ENCODE measurements around the gene SAMSN1. TPM values are rescaled to one million over a fixed set of nuclear protein-coding genes. Genes with fewer than 3 reads are reported as not detected.
A peak's percentile ranks its signal among the peaks of the same experiment; 100 is the strongest.
"Not testable (repeated sequence)": the region's sequence is repeated elsewhere in the genome, so short reads cannot be mapped to it uniquely, and the experiment has no call there.

Gene SAMSN1
- total and polyA plus RNA-seq, 7 experiments from 2014 or later, result 25.5 to 136 (median 34.4) TPM

DNA sequence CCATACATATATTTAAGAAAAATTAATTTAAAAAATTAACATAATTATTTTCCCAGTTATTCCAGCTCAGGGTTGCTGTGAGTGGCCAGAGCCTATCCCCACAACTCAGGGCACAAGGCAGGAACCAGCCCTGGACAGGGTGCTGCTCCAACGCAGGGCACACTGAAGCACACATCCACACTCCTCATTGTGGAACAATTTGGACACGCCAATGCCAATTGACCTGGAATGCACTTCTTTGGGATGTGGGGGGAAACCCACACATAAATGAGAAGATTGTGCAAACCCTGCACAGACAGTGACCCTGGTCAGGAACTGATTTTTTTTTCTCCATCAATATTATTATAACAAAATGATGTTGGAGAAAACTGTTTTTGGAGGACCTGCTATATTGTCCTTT, 23.4 kb downstream of the SAMSN1 start:
- H3K36me3 ChIP-seq (ENCODE audit: control insufficient read depth in 2 of 3, insufficient read depth in 3 of 3, low read length in 3 of 3), result peaks cover 0 to 8% (median 5%) of the 10 kb centered on the region in 3 experiments
- H3K4me3 ChIP-seq (ENCODE audit: low read length), result no peak overlapping the region
- Mint-ChIP-seq H3K27ac (peak overlapping the region in 1 of 9 donors; percentile 80), H3K36me3 (peaks cover 6 to 38% (median 14%) of the 10 kb centered on the region in 5 donors), H3K27me3 (no peaks in the 10 kb centered on the region), H3K9me3 (no peaks in the 10 kb centered on the region), H3K4me3 (peak overlapping the region in 2 of 10 donors; percentile 23 to 49), H3K4me1 (peaks cover 29 to 74% (median 64%) of the 10 kb centered on the region in 7 donors)
- intact Hi-C loops (cut with micrococcal nuclease), result loop anchor here (1.0 to 2.0 kb wide), 3 partner anchors 12 to 20 kb away; no protein-coding TSS in a partner anchor
- peak; percentile 21 for ATAC-seq
- no peak for DNase-seq
- peaks cover 16 to 27% of the 10 kb centered on the region in 2 donors for H3K4me1 ChIP-seq (ENCODE audit: control insufficient read depth in 2 of 2, insufficient read depth in 2 of 2, low read length in 2 of 2)
- H3K27me3 ChIP-seq (ENCODE audit: control insufficient read depth in 2 of 2, insufficient read depth in 2 of 2, low read length in 2 of 2), result no peaks in the 10 kb centered on the region
- H3K27ac ChIP-seq (ENCODE audit: low read depth, low read length), result no peak overlapping the region
- POLR2A ChIA-PET, result interaction anchor here (0.6 kb wide), 3 partner anchors 88 to 1049 kb away, joined by 4 to 6 read pairs (median 5); no protein-coding TSS in a partner anchor
- CTCF ChIA-PET, result interaction anchor here (0.7 to 0.9 kb wide), 2 partner anchors 9 to 213 kb away, joined by 3 read pairs; no protein-coding TSS in a partner anchor
- H3K9me3 ChIP-seq (ENCODE audit: control insufficient read depth in 2 of 3, low read length in 3 of 3), result no peaks in the 10 kb centered on the region

DNA sequence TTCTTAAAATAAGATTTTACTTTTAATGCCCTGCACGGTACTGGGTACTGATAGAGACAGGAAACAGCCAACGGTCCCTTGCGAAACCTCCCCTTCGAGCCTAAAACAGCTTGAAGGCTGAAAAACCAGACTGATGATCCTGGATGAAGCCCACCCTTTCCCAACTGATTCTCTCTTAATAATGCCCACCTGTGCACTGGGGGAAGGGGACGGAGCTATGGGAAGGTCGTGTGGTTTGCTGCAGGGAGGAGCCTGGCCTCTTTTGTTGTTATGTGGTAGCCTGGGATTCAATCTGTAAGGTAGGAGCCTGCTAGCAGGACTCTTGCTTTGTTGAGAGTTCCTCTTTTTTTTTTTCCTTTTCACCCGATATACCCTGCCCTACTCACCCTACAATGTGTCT, 25.6 kb downstream of the SAMSN1 start:
- Histone ChIP-seq H3K4me1 (ENCODE audit: control insufficient read depth in 2 of 2, insufficient read depth in 2 of 2, low read length in 2 of 2) (peaks cover 10 to 14% of the 10 kb centered on the region in 2 donors), H3K4me3 (ENCODE audit: low read length) (no peak overlapping the region), H3K36me3 (ENCODE audit: control insufficient read depth in 2 of 3, insufficient read depth in 3 of 3, low read length in 3 of 3) (peaks cover 0 to 15% (median 8%) of the 10 kb centered on the region in 3 experiments), H3K27me3 (ENCODE audit: control insufficient read depth in 2 of 2, insufficient read depth in 2 of 2, low read length in 2 of 2) (no peaks in the 10 kb centered on the region), H3K27ac (ENCODE audit: low read depth, low read length) (no peak overlapping the region), H3K9me3 (ENCODE audit: control insufficient read depth in 2 of 3, low read length in 3 of 3) (no peaks in the 10 kb centered on the region)
- ChIA-PET POLR2A (no interaction called here), CTCF (interaction anchor here (0.6 kb wide), 1 partner anchor 19 kb away, joined by 3 read pairs; no protein-coding TSS in a partner anchor)
- peak overlapping the region in 8 of 9 donors; percentile 32 to 86 (median 68) for H3K27ac Mint-ChIP-seq
- peaks cover 23 to 59% (median 45%) of the 10 kb centered on the region in 7 donors for H3K4me1 Mint-ChIP-seq
- peaks cover 11 to 47% (median 32%) of the 10 kb centered on the region in 5 donors for H3K36me3 Mint-ChIP-seq
- H3K4me3 Mint-ChIP-seq, result peak overlapping the region in 8 of 10 donors; percentile 5 to 70 (median 26)
- intact Hi-C loops (cut with micrococcal nuclease), result loop anchor here (1.0 kb wide), 2 partner anchors 9 to 11 kb away; no protein-coding TSS in a partner anchor
- DNase-seq (no peak), ATAC-seq (peak; percentile 56)
- no peaks in the 10 kb centered on the region for H3K27me3 Mint-ChIP-seq
- H3K9me3 Mint-ChIP-seq, result peaks cover 0 to 2% (median 0%) of the 10 kb centered on the region in 11 donors

GRCh38 chr21:14519000-14519399, 27.1 kb downstream of the SAMSN1 start:
- ATAC-seq, result no peak
- intact Hi-C loops (cut with micrococcal nuclease), result no loop called here
- H3K27ac Mint-ChIP-seq, result no peak overlapping the region
- peaks cover 18 to 59% (median 45%) of the 10 kb centered on the region in 5 donors for H3K36me3 Mint-ChIP-seq
- H3K4me3 ChIP-seq (ENCODE audit: low read length), result no peak overlapping the region
- no peaks in the 10 kb centered on the region for H3K27me3 Mint-ChIP-seq
- POLR2A ChIA-PET, result no interaction called here
- H3K27me3 ChIP-seq (ENCODE audit: control insufficient read depth in 2 of 2, insufficient read depth in 2 of 2, low read length in 2 of 2), result no peaks in the 10 kb centered on the region
- peaks cover 14 to 56% (median 36%) of the 10 kb centered on the region in 7 donors for H3K4me1 Mint-ChIP-seq
- H3K4me1 ChIP-seq (ENCODE audit: control insufficient read depth in 2 of 2, insufficient read depth in 2 of 2, low read length in 2 of 2), result peaks cover 10 to 11% of the 10 kb centered on the region in 2 donors
- no peak overlapping the region for H3K27ac ChIP-seq (ENCODE audit: low read depth, low read length)
- H3K9me3 Mint-ChIP-seq, result peaks cover 0 to 2% (median 0%) of the 10 kb centered on the region in 11 donors
- H3K4me3 Mint-ChIP-seq, result no peak overlapping the region
- DNase-seq, result no peak
- H3K36me3 ChIP-seq (ENCODE audit: control insufficient read depth in 2 of 3, insufficient read depth in 3 of 3, low read length in 3 of 3), result peaks cover 0 to 15% (median 8%) of the 10 kb centered on the region in 3 experiments
- H3K9me3 ChIP-seq (ENCODE audit: control insufficient read depth in 2 of 3, low read length in 3 of 3), result no peaks in the 10 kb centered on the region
- CTCF ChIA-PET, result interaction anchor here (0.6 kb wide), 1 partner anchor 217 kb away, joined by 3 read pairs; no protein-coding TSS in a partner anchor

GRCh38 chr21:14513804-14514203, 32.3 kb downstream of the SAMSN1 start:
- ATAC-seq (peak; percentile 28), DNase-seq (no peak)
- Mint-ChIP-seq H3K9me3 (peaks cover 0 to 10% (median 2%) of the 10 kb centered on the region in 11 donors), H3K4me1 (peaks cover 5 to 46% (median 8%) of the 10 kb centered on the region in 7 donors), H3K27ac (peak overlapping the region in 2 of 9 donors; percentile 32 to 41), H3K4me3 (no peak overlapping the region), H3K27me3 (no peaks in the 10 kb centered on the region), H3K36me3 (peaks cover 49 to 89% (median 72%) of the 10 kb centered on the region in 5 donors)
- ChIA-PET CTCF (no interaction called here), POLR2A (no interaction called here)
- H3K4me3 ChIP-seq (ENCODE audit: low read length), result no peak overlapping the region
- no peaks in the 10 kb centered on the region for H3K4me1 ChIP-seq (ENCODE audit: control insufficient read depth in 2 of 2, insufficient read depth in 2 of 2, low read length in 2 of 2)
- intact Hi-C loops (cut with micrococcal nuclease), result loop anchor here in 1 of 2 donors (5.0 kb wide), 1 partner anchor 33 kb away; the partner anchor contains the start of gene SAMSN1
- H3K27me3 ChIP-seq (ENCODE audit: control insufficient read depth in 2 of 2, insufficient read depth in 2 of 2, low read length in 2 of 2), result no peaks in the 10 kb centered on the region
- H3K27ac ChIP-seq (ENCODE audit: low read depth, low read length), result no peak overlapping the region
- H3K9me3 ChIP-seq (ENCODE audit: control insufficient read depth in 2 of 3, low read length in 3 of 3), result no peaks in the 10 kb centered on the region
- H3K36me3 ChIP-seq (ENCODE audit: control insufficient read depth in 2 of 3, insufficient read depth in 3 of 3, low read length in 3 of 3), result peaks cover 0 to 44% (median 6%) of the 10 kb centered on the region in 3 experiments

DNA sequence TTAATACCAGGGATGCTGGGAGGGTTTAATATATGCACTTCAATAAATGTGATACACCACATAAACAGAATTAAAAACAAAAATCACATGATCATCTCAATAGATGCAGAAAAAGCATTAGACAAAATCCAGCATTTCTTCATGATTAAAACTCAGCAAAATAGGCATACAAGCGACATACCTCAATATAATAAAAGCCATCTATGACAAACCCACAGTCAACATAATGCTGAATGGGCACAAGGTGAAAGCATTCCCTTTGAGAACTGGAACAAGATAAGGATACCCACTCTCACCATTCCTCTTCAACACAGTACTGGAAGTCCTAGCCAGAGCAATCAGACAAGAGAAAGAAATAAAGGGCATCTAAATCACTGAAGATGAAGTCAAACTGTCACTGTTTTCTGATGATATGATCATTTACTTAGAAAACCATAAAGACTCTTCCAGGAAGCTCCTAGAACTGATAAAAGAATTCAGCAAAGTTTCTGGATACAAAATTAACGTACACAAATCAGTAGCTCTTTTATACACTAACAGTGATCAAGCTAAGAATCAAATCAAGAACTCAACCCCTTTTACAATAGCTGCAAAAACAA, 39.2 kb downstream of the SAMSN1 start:
- not testable (repeated sequence) for DNase-seq; H3K27me3 Mint-ChIP-seq; ATAC-seq; H3K27ac ChIP-seq (ENCODE audit: low read depth, low read length); H3K9me3 ChIP-seq (ENCODE audit: control insufficient read depth in 2 of 3, low read length in 3 of 3); H3K4me1 ChIP-seq (ENCODE audit: control insufficient read depth in 2 of 2, insufficient read depth in 2 of 2, low read length in 2 of 2); H3K4me3 ChIP-seq (ENCODE audit: low read length); H3K27me3 ChIP-seq (ENCODE audit: control insufficient read depth in 2 of 2, insufficient read depth in 2 of 2, low read length in 2 of 2)
- peaks cover 13 to 64% (median 47%) of the 10 kb centered on the region in 7 donors for H3K4me1 Mint-ChIP-seq
- ChIA-PET CTCF (interaction anchor here (1.0 kb wide), 1 partner anchor 231 kb away, joined by 3 read pairs; no protein-coding TSS in a partner anchor), POLR2A (interaction anchor here (1.2 kb wide), 1 partner anchor 35 kb away, joined by 3 read pairs; no protein-coding TSS in a partner anchor)
- peaks cover 0 to 19% (median 6%) of the 10 kb centered on the region in 11 donors for H3K9me3 Mint-ChIP-seq
- intact Hi-C loops (cut with micrococcal nuclease), result loop anchor here in 1 of 2 donors (2.0 kb wide), 1 partner anchor 16 kb away; no protein-coding TSS in a partner anchor
- peaks cover 44 to 96% (median 94%) of the 10 kb centered on the region in 5 donors for H3K36me3 Mint-ChIP-seq
- peaks cover 6 to 46% (median 18%) of the 10 kb centered on the region in 3 experiments for H3K36me3 ChIP-seq (ENCODE audit: control insufficient read depth in 2 of 3, insufficient read depth in 3 of 3, low read length in 3 of 3)
- H3K4me3 Mint-ChIP-seq, result peak overlapping the region in 2 of 10 donors; percentile 33 to 37
- H3K27ac Mint-ChIP-seq, result peak overlapping the region in 3 of 9 donors; percentile 37 to 69 (median 64)

GRCh38 chr21:14500873-14501272, 45.2 kb downstream of the SAMSN1 start:
- Mint-ChIP-seq H3K9me3 (peaks cover 0 to 2% (median 0%) of the 10 kb centered on the region in 11 donors), H3K36me3 (peaks cover 30 to 87% (median 76%) of the 10 kb centered on the region in 5 donors), H3K27ac (peak overlapping the region in 3 of 9 donors; percentile 17 to 33 (median 22)), H3K27me3 (no peaks in the 10 kb centered on the region), H3K4me1 (peaks cover 6 to 42% (median 22%) of the 10 kb centered on the region in 7 donors), H3K4me3 (no peak overlapping the region)
- no peak overlapping the region for H3K4me3 ChIP-seq (ENCODE audit: low read length)
- ChIA-PET POLR2A (no interaction called here), CTCF (no interaction called here)
- peaks cover 22 to 63% (median 40%) of the 10 kb centered on the region in 3 experiments for H3K36me3 ChIP-seq (ENCODE audit: control insufficient read depth in 2 of 3, insufficient read depth in 3 of 3, low read length in 3 of 3)
- no peaks in the 10 kb centered on the region for H3K9me3 ChIP-seq (ENCODE audit: control insufficient read depth in 2 of 3, low read length in 3 of 3)
- DNase-seq (no peak), ATAC-seq (no peak)
- no peak overlapping the region for H3K27ac ChIP-seq (ENCODE audit: low read depth, low read length)
- H3K27me3 ChIP-seq (ENCODE audit: control insufficient read depth in 2 of 2, insufficient read depth in 2 of 2, low read length in 2 of 2), result no peaks in the 10 kb centered on the region
- no peaks in the 10 kb centered on the region for H3K4me1 ChIP-seq (ENCODE audit: control insufficient read depth in 2 of 2, insufficient read depth in 2 of 2, low read length in 2 of 2)
- intact Hi-C loops (cut with micrococcal nuclease), result no loop called here
